ENCODE results near the gene ATRIP.
"Not testable (repeated sequence)": the region's sequence is repeated elsewhere in the genome, so short reads cannot be mapped to it uniquely, and the experiment has no call there.

The ATRIP gene

GRCh38 chr3:48446425-48447193 is at the start of gene ATRIP:
ATRIP (plus strand) TSS chr3:48446737; CDS start chr3:48446846, 109 bp downstream.
- no peak for DNase-seq (ENCODE audit: low read depth, low spot score)
- Histone ChIP-seq H3K27me3 (ENCODE audit: control insufficient read depth, insufficient read depth, low read length) (no peaks in the 10 kb centered on the region), H3K4me1 (ENCODE audit: control insufficient read depth, insufficient read depth, low read length) (no peaks in the 10 kb centered on the region), H3K36me3 (ENCODE audit: control insufficient read depth, insufficient read depth, low read length) (peaks cover 2% of the 10 kb centered on the region; the same call in 1 of the 2 replicates), H3K9me3 (ENCODE audit: control insufficient read depth, insufficient read depth, low read length) (no peaks in the 10 kb centered on the region), H3K27ac (ENCODE audit: low read length) (no peak within 1 kb of the TSS), H3K4me3 (ENCODE audit: low read length) (peak within 1 kb of the TSS; percentile 63)
- no CpG with 5 or more reads among the region's 91 CpGs for WGBS (ENCODE audit: insufficient coverage, insufficient read length)

DNA sequence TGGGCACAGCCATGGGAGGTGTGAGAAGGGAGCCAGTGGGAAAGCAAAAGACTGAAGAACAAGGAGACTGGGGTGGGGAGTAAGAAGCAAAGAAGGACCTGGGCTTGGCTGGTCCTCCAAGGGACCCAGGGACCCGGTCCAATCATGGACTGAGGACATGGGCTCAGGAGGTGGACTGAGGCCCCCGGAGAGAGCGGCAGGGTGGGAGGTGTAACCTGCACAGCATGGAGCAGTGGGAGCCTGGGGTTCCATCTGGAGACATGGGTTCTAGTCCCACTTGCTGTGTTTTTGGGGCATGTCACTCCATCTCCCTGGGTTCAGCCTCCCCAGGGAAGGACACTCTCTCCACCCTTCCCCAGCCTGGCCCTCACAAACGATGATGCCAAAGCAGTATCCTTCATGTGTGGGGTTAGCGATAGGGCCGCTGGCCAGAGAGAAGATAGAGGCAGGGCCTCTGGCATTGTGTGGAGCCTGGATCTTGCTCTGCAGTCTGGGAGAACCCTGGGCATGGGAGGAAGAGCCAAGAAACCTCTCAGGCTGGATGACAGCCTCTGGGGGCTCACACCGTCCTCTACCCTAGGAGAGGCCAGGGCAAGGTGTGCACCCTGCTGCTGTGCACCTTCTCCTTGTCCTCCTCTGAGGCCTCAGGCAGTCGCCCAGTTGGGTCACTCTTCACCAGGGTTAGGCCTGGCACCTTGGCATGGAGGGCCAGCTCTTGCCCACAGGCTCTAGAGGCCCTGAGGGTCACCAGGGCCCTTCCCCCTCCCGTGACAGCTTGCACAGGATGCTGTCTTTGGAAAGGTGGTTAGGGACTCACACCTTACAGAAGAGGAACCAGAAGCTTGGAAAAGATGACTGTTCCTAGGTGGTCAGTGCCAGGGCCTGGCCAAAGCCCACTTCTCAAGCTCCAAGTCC is 48.5 kb upstream of the ATRIP start:
- no peak overlapping the region for H3K27ac ChIP-seq (ENCODE audit: low read length)

GRCh38 chr3:48398701-48399386 is 47.7 kb upstream of the ATRIP start:
- H3K27me3 ChIP-seq (ENCODE audit: control insufficient read depth, insufficient read depth, low read length): no peaks in the 10 kb centered on the region
- H3K9me3 ChIP-seq (ENCODE audit: control insufficient read depth, insufficient read depth, low read length): no peaks in the 10 kb centered on the region
- H3K27ac ChIP-seq (ENCODE audit: low read length): no peak overlapping the region
- peaks cover 5% of the 10 kb centered on the region; the same call in 1 of the 2 replicates for H3K36me3 ChIP-seq (ENCODE audit: control insufficient read depth, insufficient read depth, low read length)
- no CpG with 5 or more reads among the region's 11 CpGs for WGBS (ENCODE audit: insufficient coverage, insufficient read length)
- H3K4me1 ChIP-seq (ENCODE audit: control insufficient read depth, insufficient read depth, low read length): 0 out of 2 replicates have a peak, but pooled peaks cover 5% of the 10 kb centered on the region
- no peak overlapping the region for H3K4me3 ChIP-seq (ENCODE audit: low read length)
- no peak for DNase-seq (ENCODE audit: low read depth, low spot score)

More for the DNA sequence above, 48.5 kb upstream of the ATRIP start:
- no peak overlapping the region for H3K4me3 ChIP-seq (ENCODE audit: low read length)
- 0 out of 2 replicates have a peak, but pooled peaks cover 5% of the 10 kb centered on the region for H3K4me1 ChIP-seq (ENCODE audit: control insufficient read depth, insufficient read depth, low read length)
- H3K36me3 ChIP-seq (ENCODE audit: control insufficient read depth, insufficient read depth, low read length): peaks cover 2% of the 10 kb centered on the region; the same call in 1 of the 2 replicates
- no peaks in the 10 kb centered on the region for H3K9me3 ChIP-seq (ENCODE audit: control insufficient read depth, insufficient read depth, low read length)
- no peak for DNase-seq (ENCODE audit: low read depth, low spot score)
- H3K27me3 ChIP-seq (ENCODE audit: control insufficient read depth, insufficient read depth, low read length): no peaks in the 10 kb centered on the region
- WGBS (ENCODE audit: insufficient coverage, insufficient read length): no CpG with 5 or more reads among the region's 9 CpGs

DNA sequence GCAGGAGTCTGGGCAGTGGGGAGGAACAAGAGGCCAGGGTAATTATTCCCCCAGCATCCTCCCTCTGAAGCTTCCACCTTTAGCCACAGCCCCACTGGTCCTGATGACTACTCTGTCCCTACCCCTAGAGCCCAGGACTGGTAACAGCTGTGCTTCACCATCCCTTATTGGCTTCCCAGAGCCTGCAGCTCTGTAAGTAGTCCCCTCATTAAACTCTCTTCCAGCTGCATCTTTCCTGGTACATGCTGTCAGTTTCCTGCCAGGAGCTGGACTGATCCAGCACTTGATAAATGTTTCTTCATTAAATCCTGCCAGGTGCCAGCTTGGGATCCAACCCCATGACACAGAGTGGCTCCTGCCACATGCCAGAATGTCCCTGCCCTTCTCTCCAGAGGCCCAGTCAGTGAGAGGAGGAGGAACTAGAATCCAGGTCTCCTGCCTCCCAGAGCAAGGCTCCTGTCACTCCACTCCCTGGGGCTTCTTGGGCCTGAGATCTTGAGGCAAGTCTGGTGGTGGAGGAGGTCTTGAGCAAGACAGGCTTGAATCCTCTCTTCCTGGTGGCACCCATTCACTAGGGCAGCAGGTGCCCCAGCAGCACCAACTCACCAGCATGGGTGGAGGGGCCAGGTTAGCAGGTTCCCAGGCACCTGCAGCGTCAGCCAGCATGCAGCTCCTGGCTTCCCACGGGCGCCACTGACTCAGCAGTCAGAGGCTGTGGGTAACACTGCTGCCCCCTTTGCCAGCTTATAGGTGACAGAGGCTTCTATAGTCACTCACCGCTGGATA is 47.0 kb upstream of the ATRIP start:
- H3K27ac ChIP-seq (ENCODE audit: low read length): no peak overlapping the region
- peaks cover 11% of the 10 kb centered on the region; the same call in 1 of the 2 replicates for H3K36me3 ChIP-seq (ENCODE audit: control insufficient read depth, insufficient read depth, low read length)
- WGBS (ENCODE audit: insufficient coverage, insufficient read length): no CpG with 5 or more reads among the region's 4 CpGs
- no peaks in the 10 kb centered on the region for H3K9me3 ChIP-seq (ENCODE audit: control insufficient read depth, insufficient read depth, low read length)
- DNase-seq (ENCODE audit: low read depth, low spot score): no peak
- no peaks in the 10 kb centered on the region for H3K27me3 ChIP-seq (ENCODE audit: control insufficient read depth, insufficient read depth, low read length)
- H3K4me3 ChIP-seq (ENCODE audit: low read length): no peak overlapping the region
- 0 out of 2 replicates have a peak, but pooled peaks cover 5% of the 10 kb centered on the region for H3K4me1 ChIP-seq (ENCODE audit: control insufficient read depth, insufficient read depth, low read length)

- H3K27ac ChIP-seq (ENCODE audit: low read length): no peak overlapping the region
- 0 out of 2 replicates have a peak, but pooled peaks cover 5% of the 10 kb centered on the region for H3K4me1 ChIP-seq (ENCODE audit: control insufficient read depth, insufficient read depth, low read length)
- H3K36me3 ChIP-seq (ENCODE audit: control insufficient read depth, insufficient read depth, low read length): peaks cover 21% of the 10 kb centered on the region
- H3K9me3 ChIP-seq (ENCODE audit: control insufficient read depth, insufficient read depth, low read length): no peaks in the 10 kb centered on the region
- DNase-seq (ENCODE audit: low read depth, low spot score): peak; percentile 55
- no CpG with 5 or more reads among the region's 6 CpGs for WGBS (ENCODE audit: insufficient coverage, insufficient read length)
- H3K27me3 ChIP-seq (ENCODE audit: control insufficient read depth, insufficient read depth, low read length): no peaks in the 10 kb centered on the region
- H3K4me3 ChIP-seq (ENCODE audit: low read length): no peak overlapping the region
These were observed 45.6 kb upstream of the ATRIP start for GRCh38 chr3:48400824-48401433.

GRCh38 chr3:48401434-48401901 is 45.1 kb upstream of the ATRIP start:
- H3K27me3 ChIP-seq (ENCODE audit: control insufficient read depth, insufficient read depth, low read length); H3K27ac ChIP-seq (ENCODE audit: low read length); DNase-seq (ENCODE audit: low read depth, low spot score); H3K9me3 ChIP-seq (ENCODE audit: control insufficient read depth, insufficient read depth, low read length); H3K4me3 ChIP-seq (ENCODE audit: low read length); H3K4me1 ChIP-seq (ENCODE audit: control insufficient read depth, insufficient read depth, low read length): not testable (repeated sequence)
- peaks cover 25% of the 10 kb centered on the region for H3K36me3 ChIP-seq (ENCODE audit: control insufficient read depth, insufficient read depth, low read length)
- no CpG with 5 or more reads among the region's 12 CpGs for WGBS (ENCODE audit: insufficient coverage, insufficient read length)

DNA sequence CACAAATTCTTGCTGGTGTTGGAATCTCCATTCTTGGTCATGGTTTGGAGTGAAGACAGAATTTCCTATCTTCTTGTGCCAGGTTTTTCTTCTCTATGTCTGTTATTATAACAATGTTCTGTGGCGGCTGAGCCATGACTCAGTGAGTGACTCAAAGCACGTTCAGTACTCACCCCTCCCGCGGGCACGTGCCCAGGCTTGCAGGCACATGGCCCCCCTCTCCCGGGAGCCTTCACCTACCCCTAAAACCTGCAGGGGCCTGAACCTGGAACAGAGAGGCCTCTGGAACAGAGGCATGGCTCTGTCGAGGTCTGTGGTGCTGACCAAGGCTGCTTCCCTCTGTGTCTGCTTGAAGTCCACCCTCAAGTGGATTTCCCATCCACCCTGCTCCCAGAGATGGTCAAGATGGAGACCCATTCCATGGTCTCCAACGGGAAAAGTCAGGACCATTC is 44.2 kb upstream of the ATRIP start:
- Histone ChIP-seq H3K27ac (ENCODE audit: low read length) (no peak overlapping the region), H3K9me3 (ENCODE audit: control insufficient read depth, insufficient read depth, low read length) (no peaks in the 10 kb centered on the region), H3K4me1 (ENCODE audit: control insufficient read depth, insufficient read depth, low read length) (0 out of 2 replicates have a peak, but pooled peaks cover 5% of the 10 kb centered on the region), H3K4me3 (ENCODE audit: low read length) (no peak overlapping the region), H3K36me3 (ENCODE audit: control insufficient read depth, insufficient read depth, low read length) (peaks cover 32% of the 10 kb centered on the region), H3K27me3 (ENCODE audit: control insufficient read depth, insufficient read depth, low read length) (no peaks in the 10 kb centered on the region)
- no CpG with 5 or more reads among the region's 8 CpGs for WGBS (ENCODE audit: insufficient coverage, insufficient read length)
- DNase-seq (ENCODE audit: low read depth, low spot score): no peak

- no peaks in the 10 kb centered on the region for H3K27me3 ChIP-seq (ENCODE audit: control insufficient read depth, insufficient read depth, low read length)
- no peak for DNase-seq (ENCODE audit: low read depth, low spot score)
- no CpG with 5 or more reads among the region's 3 CpGs for WGBS (ENCODE audit: insufficient coverage, insufficient read length)
- peaks cover 36% of the 10 kb centered on the region for H3K36me3 ChIP-seq (ENCODE audit: control insufficient read depth, insufficient read depth, low read length)
- H3K27ac ChIP-seq (ENCODE audit: low read length): no peak overlapping the region
- 0 out of 2 replicates have a peak, but pooled peaks cover 5% of the 10 kb centered on the region for H3K4me1 ChIP-seq (ENCODE audit: control insufficient read depth, insufficient read depth, low read length)
- H3K4me3 ChIP-seq (ENCODE audit: low read length): no peak overlapping the region
- no peaks in the 10 kb centered on the region for H3K9me3 ChIP-seq (ENCODE audit: control insufficient read depth, insufficient read depth, low read length)
These were observed 43.6 kb upstream of the ATRIP start for GRCh38 chr3:48402907-48403306.
